DND-41 (cell line): Measurements from ENCODE around the gene SLC25A26.

Experiments
- EZH2 ChIP-seq: IDR thresholded peaks from 3 replicates; pipeline ENCODE4 v1.6.1; 2012; ENCODE audit warnings: borderline replicate concordance, low read depth, mild to moderate bottlenecking, moderate library complexity, low read length, inconsistent platforms; ENCODE audit not compliant: severe bottlenecking
- TF ChIP-seq, protein P1 (sequence below): IDR thresholded peaks from 2 replicates; pipeline ENCODE4 v1.5.1; 2012; ENCODE audit warnings: borderline replicate concordance, low read length, moderate library complexity, mild to moderate bottlenecking; ENCODE audit not compliant: poor library complexity, severe bottlenecking; ENCODE audit errors: extremely low read depth

- TF ChIP-seq, protein P1, sequence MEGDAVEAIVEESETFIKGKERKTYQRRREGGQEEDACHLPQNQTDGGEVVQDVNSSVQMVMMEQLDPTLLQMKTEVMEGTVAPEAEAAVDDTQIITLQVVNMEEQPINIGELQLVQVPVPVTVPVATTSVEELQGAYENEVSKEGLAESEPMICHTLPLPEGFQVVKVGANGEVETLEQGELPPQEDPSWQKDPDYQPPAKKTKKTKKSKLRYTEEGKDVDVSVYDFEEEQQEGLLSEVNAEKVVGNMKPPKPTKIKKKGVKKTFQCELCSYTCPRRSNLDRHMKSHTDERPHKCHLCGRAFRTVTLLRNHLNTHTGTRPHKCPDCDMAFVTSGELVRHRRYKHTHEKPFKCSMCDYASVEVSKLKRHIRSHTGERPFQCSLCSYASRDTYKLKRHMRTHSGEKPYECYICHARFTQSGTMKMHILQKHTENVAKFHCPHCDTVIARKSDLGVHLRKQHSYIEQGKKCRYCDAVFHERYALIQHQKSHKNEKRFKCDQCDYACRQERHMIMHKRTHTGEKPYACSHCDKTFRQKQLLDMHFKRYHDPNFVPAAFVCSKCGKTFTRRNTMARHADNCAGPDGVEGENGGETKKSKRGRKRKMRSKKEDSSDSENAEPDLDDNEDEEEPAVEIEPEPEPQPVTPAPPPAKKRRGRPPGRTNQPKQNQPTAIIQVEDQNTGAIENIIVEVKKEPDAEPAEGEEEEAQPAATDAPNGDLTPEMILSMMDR: no peak
- no peak for TF ChIP-seq EZH2
Observed at GRCh38 chr3:66394019-66394752, 173.4 kb downstream of the SLC25A26 start.
